Measurements from ENCODE around the gene LMOD1.

The LMOD1 gene

DNA sequence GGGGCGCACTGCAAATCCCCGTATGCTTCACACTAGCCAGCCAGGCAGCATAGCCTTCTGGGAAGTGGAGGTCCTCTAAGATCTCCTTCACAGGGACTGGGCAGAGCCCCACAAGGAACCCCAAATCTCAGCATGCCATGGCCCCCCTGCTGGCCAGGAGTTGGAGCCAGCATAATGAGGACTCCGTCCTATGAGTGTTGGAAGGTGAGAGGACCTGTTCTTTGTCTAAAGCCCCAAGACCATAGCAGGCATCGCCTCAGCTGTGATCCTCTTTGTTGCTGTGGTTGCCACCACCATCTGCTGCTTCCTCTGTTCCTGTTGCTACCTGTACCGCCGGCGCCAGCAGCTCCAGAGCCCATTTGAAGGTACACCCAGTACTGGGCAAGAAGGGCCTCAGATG is 56.1 kb downstream of the LMOD1 start:
- in situ Hi-C loops (cut with MboI; ENCODE audit: low pct_unique_long_range_greater_than_20kb, low sequenced_read_pairs, unreplicated experiment), result loop anchor here (10.0 kb wide), 1 partner anchor 245 kb away; no protein-coding TSS in a partner anchor
- peak; percentile 6 for DNase-seq (ENCODE audit: low spot score)
- TF ChIP-seq, protein P1, sequence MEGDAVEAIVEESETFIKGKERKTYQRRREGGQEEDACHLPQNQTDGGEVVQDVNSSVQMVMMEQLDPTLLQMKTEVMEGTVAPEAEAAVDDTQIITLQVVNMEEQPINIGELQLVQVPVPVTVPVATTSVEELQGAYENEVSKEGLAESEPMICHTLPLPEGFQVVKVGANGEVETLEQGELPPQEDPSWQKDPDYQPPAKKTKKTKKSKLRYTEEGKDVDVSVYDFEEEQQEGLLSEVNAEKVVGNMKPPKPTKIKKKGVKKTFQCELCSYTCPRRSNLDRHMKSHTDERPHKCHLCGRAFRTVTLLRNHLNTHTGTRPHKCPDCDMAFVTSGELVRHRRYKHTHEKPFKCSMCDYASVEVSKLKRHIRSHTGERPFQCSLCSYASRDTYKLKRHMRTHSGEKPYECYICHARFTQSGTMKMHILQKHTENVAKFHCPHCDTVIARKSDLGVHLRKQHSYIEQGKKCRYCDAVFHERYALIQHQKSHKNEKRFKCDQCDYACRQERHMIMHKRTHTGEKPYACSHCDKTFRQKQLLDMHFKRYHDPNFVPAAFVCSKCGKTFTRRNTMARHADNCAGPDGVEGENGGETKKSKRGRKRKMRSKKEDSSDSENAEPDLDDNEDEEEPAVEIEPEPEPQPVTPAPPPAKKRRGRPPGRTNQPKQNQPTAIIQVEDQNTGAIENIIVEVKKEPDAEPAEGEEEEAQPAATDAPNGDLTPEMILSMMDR (IDR thresholded peaks at IDR 0.05; ENCODE audit: extremely low read depth, insufficient read depth, missing control alignments), result no peak

DNA sequence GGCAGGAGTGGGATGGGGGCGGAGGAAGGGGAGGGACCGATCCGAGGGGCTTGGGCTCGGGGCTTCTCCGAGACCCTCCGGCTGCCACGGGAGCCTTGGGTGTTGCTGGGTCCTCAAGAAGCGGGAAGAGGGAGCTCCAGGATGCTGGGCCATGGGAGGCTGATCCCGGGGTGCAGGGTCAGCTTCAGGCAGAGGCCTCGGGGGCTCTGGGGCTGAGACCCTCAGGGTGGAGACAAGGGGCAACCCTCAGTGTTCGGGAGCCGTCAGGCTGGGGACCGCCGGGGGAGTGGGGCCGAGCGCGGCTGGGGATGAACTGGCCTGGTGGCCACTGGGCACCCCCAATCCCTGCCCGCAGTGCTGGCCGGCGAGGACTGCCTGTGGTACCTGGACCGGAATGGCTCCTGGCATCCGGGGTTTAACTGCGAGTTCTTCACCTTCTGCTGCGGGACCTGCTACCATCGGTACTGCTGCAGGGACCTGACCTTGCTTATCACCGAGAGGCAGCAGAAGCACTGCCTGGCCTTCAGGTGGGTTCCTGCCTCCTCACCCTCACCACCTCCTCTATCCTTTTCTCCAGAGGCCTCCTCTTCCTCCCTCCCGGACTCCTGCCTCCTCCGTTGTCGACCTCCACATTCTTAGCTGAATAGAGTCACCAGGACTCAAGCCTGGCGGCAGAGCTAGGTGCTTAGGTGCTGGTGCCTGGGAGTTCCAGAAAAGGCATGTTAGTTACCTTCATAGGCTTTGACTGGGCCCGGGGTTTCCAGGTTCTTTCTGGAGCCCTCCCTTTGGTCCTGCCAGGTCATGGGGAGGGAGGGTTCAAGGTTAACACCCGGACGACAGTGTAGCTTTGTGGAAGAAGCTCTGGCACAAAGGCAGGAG is 57.0 kb downstream of the LMOD1 start:
- peak; percentile 37 for DNase-seq (ENCODE audit: low spot score)
- TF ChIP-seq, protein P1 (IDR thresholded peaks at IDR 0.05; ENCODE audit: extremely low read depth, insufficient read depth, missing control alignments), result no peak
- in situ Hi-C loops (cut with MboI; ENCODE audit: low pct_unique_long_range_greater_than_20kb, low sequenced_read_pairs, unreplicated experiment), result no loop called here

DNA sequence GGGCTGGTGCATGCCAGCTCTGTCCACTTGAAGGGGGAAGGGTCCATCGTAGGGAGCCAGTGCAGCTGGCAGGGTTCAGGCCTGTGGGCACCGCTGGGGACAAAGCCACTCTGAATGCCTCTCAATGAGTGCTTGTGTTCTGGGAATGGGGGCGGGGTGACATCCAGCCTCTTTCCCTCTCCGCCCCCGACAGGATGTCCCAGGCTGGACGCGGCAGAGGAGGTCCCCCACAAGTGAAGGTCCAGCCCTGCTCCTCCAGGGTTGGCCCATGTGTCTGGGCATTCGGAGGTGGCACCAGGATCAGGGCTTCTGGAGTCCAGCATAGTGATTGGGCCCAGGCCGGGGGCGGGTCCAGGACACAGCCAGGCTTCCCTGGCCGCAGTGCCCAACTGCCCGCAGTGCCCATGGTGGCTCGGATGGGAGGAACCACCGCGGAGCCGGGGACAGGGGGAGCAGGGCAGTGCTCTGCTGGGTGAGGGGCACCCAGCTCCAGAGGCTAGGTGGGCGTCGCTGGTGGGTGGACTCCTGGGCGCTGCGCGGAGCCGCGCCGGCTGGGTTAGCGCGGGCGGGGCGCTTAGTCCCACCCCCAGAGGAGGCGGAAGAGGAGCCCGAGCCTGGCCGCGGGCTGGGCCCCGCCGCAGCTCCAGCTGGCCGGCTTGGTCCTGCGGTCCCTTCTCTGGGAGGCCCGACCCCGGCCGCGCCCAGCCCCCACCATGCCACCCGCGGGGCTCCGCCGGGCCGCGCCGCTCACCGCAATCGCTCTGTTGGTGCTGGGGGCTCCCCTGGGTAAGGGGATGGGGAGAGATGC is 57.9 kb downstream of the LMOD1 start, which contains the start of gene SHISA4:
Gene SHISA4 (plus strand): TSS at position 617 of the 808 bp plus-strand sequence. CDS start 97 bp downstream, at position 714.
- DNase-seq (ENCODE audit: low spot score), result peak; percentile 68
- TF ChIP-seq, protein P1 (IDR thresholded peaks at IDR 0.05; ENCODE audit: extremely low read depth, insufficient read depth, missing control alignments), result no peak
- in situ Hi-C loops (cut with MboI; ENCODE audit: low pct_unique_long_range_greater_than_20kb, low sequenced_read_pairs, unreplicated experiment), result no loop called here

DNA sequence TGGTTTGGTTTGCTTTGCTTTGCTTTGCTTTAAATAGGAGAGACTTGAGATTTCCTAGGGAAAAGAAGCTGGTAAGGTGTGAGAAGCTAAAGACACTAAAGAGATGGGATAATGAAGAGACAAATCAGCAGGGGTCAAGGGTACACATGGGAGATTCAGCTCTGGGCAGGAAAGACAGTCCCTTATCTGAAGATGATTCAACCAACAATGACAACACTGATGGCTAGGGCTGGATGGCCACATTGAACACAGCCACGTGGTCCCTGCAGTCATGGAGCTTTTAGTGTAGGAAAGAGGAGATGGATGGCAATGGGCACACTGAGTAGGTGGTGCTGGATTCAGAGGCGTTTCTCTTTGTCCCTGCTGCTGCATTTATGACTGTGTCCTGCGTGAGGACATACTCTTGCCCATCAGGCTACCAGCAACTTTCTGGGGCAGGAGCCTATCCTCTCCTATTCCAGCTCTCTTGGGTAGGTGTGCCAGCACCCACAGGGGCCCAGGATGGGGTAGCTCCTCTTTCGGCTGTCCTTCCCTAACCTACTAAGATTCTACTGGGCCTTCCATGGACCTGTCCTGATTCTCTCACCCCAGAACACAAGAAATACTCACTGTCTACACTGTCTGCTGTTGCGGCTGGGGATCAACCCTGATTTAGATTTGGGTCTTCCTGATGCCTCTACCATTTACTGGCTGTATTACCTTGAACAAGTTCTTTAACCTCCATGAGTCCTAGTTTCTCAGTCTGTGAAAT is 59.1 kb downstream of the LMOD1 start:
- TF ChIP-seq, protein P1 (IDR thresholded peaks at IDR 0.05; ENCODE audit: extremely low read depth, insufficient read depth, missing control alignments), result no peak
- in situ Hi-C loops (cut with MboI; ENCODE audit: low pct_unique_long_range_greater_than_20kb, low sequenced_read_pairs, unreplicated experiment), result no loop called here
- DNase-seq (ENCODE audit: low spot score), result peak; percentile 17

DNA sequence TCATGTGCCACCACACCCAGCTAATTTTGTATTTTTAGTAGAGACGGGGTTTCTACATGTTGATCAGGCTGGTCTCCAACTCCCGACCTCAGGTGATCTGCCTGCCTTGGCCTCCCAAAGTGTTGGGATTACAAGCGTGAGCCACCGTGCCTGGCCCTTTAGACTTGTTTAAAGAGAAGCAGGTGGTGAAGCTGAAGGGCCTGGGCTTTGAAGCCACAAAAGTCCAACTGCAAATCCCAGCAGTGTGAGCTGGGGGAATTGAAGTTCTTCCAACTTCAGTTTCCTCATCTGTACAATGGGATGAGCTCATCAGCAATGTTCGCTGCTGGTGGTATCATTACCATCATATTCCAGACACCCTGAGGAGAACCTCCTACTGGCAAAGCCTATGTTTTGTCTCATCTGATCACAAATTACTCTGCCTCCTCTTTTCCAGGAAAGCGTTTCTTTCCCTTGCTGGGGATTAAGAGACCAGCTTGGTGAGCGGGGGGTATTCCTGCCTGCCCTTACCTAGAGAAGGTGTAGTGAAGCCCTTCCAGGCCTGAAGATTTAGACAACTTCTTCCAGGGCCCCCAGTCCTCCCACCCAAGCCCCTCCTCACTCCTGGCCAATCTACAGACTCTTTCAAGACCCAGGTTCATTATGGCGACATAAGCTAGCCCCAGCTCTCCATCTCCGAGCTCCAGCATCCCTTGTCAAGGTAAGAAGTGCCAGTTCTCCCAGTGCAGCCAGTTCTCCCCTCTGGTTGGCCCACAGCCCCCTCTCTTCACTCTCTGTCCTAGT is 60.1 kb downstream of the LMOD1 start:
- in situ Hi-C loops (cut with MboI; ENCODE audit: low pct_unique_long_range_greater_than_20kb, low sequenced_read_pairs, unreplicated experiment), result no loop called here
- TF ChIP-seq, protein P1 (IDR thresholded peaks at IDR 0.05; ENCODE audit: extremely low read depth, insufficient read depth, missing control alignments), result no peak
- DNase-seq (ENCODE audit: low spot score), result no peak

Data from GM13977 (cell line).